CD4-positive, alpha-beta T cell treated with Interleukin-17A for 4 hours (primary cell): ENCODE data around the gene INHA.
A peak's percentile ranks its signal among the peaks of the same experiment; 100 is the strongest.

ENCODE experiments used
- DNase-seq: peaks from one replicate; pipeline ENCODE4 v3.0.0-alpha.2; 2020; ENCODE audit warnings: mixed read lengths

Gene INHA

GRCh38 chr2:219575566-219576504 is 3.7 kb downstream of the INHA start:
- no peak for DNase-seq

- no peak for DNase-seq
Observed at GRCh38 chr2:219576505-219577388, 4.6 kb downstream of the INHA start.

- no peak for DNase-seq
Observed at GRCh38 chr2:219578811-219579613, 6.9 kb downstream of the INHA start.

- no peak for DNase-seq
Observed at GRCh38 chr2:219581346-219581745, 9.2 kb downstream of the INHA start.

- no peak for DNase-seq
Observed at GRCh38 chr2:219591091-219591490, 19.0 kb downstream of the INHA start.

- no peak for DNase-seq
Observed at GRCh38 chr2:219592736-219593135, 20.6 kb downstream of the INHA start.

- DNase-seq = no peak
Observed at GRCh38 chr2:219593154-219593553, 21.0 kb downstream of the INHA start.

GRCh38 chr2:219595256-219595655 is 23.1 kb downstream of the INHA start:
- DNase-seq = no peak

GRCh38 chr2:219596954-219597551 is 24.9 kb downstream of the INHA start:
- DNase-seq = no peak

GRCh38 chr2:219597552-219598307 is 25.6 kb downstream of the INHA start, which contains the start of gene STK11IP:
Gene STK11IP, plus strand, starts transcription at chr2:219597857. Its CDS starts 263 bp downstream, at chr2:219598120.
- peak; percentile 90 for DNase-seq

- DNase-seq = no peak
Observed at GRCh38 chr2:219598308-219599078, 26.4 kb downstream of the INHA start.

GRCh38 chr2:219603771-219604170 is 31.7 kb downstream of the INHA start:
- DNase-seq = no peak

GRCh38 chr2:219605607-219605954 is 33.5 kb downstream of the INHA start:
- no peak for DNase-seq

- no peak for DNase-seq
Observed at GRCh38 chr2:219607931-219608330, 35.8 kb downstream of the INHA start.

GRCh38 chr2:219608399-219608964 is 36.4 kb downstream of the INHA start:
- DNase-seq = no peak

GRCh38 chr2:219609149-219609750 is 37.1 kb downstream of the INHA start:
- DNase-seq = no peak

GRCh38 chr2:219611306-219611705 is 39.2 kb downstream of the INHA start:
- no peak for DNase-seq

- DNase-seq = no peak
Observed at GRCh38 chr2:219611866-219612576, 39.9 kb downstream of the INHA start.

- peak; percentile 24 for DNase-seq
Observed at GRCh38 chr2:219612577-219613286, 40.6 kb downstream of the INHA start.
